GM19035 (cell line): Measurements from ENCODE around the gene TENT5A.
"Not testable (repeated sequence)": the region's sequence is repeated elsewhere in the genome, so short reads cannot be mapped to it uniquely, and the experiment has no call there.

Experiments used
- ATAC-seq: cut with Tn5 transposase; IDR thresholded peaks from one replicate; pipeline ENCODE4 v1.9.1; 2021; ENCODE audit not compliant: unreplicated experiment

Gene TENT5A

DNA sequence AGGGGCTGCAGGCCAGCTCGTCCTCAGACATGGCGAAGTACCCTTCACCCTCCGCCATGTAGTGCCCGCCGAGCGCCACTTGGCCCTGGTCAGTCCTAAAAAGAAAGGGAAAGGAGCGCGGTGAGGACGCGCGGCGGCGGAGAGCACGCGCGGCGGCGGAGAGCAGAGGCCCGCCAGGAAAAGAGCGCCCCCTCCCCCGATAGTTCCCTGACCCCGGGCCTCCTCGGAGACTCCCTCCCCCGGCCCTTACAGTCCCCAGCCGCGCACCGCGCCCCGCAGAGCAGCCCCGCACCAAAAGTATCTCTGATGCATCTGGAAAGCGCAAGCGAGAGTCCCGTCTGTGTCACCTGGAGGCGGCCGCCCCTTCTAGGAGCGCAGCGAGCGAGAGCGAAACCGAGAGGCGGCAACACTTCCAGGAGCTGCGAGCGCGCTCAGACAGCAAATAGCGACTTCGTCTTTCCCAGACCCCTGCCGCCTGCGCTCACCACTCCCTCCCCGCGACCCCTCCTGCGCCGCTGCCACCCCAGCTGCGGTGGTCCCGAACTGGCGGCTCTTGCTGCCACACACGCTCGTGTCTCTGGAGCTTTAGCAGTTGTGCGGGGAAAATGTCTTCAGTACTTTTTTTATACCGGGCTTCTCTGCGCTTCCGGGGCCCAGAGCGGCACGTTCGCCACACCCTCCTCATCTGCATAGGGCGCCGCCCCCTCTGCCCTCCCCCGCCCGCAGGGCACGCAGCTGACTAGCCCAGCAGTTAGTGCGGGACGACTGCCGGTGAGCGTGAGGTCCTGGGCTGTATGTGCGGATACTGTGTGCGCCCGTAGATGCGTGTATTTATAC is at the start of gene TENT5A:
TSS of gene TENT5A (minus strand) at position 598 of the 837 bp plus-strand sequence. CDS start at position 58, 540 bp downstream.
- peak; percentile 69 for ATAC-seq

DNA sequence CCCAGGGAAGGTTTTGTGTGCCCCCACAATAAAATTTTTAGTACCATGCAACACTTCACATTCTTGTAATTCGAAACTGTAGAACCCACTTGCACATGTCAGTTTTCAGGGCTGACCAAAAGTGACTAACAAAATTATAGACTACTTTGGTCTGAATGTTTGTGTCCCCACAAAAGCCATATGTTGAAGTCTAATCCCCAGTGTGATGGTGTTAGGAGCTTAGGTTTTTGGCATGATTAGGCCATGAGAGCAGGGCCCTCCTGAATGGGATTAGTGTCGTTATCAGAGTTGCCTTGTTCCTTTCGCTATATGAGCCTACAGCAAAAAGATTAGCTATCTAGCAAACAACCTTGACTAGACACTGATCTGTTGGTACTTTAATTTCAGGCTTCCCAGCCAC is 49.0 kb upstream of the TENT5A start:
- ATAC-seq, result no peak

DNA sequence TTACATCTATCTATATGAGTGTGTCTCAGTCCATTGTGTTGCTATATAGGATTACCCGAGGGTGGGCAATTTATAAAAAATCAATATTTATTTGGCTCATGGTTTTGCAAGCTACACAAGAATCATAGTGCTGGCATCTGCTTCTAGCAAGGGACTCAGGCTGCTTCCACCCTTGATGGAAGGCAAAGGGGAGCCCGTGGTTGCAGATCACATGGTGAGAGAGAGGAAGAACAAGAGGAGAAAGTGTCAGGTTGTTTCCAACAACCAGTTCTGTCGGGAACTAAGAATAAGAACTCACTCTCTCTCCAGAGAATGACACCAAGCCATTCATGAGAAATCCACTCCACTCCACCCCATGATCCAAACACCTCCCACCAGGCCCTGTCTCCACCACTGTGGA is 48.2 kb upstream of the TENT5A start:
- no peak for ATAC-seq

DNA sequence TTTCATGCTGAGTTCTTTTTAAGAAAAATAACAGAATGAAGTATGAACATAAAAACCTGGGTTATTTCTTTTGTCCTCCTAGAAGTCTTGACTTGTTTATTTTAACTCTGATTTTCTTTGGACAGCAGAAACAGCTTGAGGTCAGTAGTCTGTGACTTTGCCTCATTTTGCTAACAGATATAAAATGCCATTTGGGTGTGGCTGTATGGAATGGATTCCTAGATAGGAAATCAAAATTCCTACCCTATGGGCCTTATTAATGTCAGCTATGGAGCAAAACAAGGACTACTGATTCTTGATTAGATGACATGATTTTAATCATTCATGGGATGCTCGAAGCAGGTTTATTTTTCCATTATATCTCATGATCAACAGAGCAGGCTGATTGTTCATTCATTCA is 46.8 kb upstream of the TENT5A start:
- no peak for ATAC-seq

DNA sequence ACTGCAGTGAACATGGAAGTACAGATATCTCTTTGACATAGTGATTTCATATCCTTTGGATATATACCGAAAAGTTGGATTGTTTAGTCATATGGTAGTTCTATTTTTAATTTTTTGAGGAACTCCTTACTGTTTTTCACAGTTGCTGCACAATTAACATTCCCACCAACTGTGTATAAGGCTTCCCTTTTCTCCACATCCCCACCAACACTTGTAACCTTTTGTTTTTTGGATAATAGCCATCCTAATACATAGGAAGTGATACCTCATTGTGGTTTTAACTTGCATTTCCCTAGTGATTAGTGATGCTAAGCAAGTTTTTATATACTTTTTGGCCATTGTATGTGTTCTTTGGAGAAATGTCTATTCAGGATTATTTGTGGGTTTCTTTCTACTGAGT is 45.1 kb upstream of the TENT5A start:
- ATAC-seq, result no peak

DNA sequence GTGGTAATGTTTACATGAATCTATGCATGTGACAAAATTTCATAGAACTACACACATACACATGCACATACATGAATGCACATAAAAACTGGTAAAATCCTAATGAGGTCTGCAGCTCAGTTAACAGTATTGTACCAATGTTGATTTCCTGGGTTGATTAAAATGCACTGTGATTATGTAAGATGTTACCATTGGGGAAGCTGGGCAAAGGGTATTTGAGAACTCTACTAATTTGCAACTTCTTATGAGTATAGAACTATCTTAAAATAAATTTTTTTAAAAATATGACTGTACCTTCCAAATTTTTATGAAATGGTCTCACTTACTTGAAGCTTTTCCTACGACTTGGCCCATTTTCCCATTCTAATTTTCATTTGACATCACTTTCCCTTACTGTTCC is 43.4 kb upstream of the TENT5A start:
- no peak for ATAC-seq

DNA sequence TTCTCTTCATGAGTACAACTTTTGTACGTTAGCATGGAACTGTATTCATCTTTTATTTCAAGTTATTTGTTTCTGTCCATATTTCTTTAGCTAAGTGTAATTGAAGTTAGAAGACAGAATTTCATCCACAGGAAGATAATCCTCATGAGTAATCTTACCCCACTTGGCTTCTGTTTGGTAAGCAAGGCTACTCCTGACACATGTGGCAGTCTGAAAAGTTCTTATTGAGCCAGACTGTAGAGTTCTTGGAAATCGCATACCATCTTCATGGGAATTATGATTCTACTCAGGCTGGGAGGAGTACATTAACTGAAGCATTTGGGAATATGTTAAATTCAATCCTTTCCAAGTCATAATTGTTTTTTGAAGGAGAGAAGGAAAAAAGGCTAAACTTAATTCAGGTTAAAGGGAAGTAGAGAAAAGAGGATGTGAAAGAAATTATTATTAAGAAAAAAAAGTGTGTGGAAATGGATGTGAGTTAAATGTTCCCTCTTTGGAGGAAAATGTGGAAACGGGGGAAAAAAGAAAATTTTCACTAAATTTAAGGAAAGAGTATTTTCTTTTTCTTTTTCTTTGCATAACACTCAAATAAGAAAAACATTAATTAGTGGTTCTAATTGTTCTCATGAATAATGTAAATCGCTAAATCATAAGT is 41.5 kb upstream of the TENT5A start:
- no peak for ATAC-seq

DNA sequence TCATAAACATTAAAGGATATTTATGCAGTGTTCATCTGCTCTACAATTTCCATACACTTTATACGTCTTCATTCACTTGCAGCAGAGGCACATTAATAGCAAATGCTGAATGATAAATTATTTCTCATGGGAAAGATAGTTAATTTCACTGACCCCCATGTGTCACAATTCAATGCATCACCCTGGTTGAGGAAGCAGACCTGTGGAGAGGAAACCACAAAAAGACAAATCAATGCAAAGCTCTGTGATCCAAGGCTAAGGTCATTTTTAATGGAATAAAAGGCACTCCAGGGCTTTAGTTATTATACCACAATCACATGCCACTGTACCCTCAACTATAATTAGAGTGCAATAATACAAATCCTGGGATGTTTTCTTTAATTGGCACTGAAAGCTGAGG is 40.3 kb upstream of the TENT5A start:
- no peak for ATAC-seq

DNA sequence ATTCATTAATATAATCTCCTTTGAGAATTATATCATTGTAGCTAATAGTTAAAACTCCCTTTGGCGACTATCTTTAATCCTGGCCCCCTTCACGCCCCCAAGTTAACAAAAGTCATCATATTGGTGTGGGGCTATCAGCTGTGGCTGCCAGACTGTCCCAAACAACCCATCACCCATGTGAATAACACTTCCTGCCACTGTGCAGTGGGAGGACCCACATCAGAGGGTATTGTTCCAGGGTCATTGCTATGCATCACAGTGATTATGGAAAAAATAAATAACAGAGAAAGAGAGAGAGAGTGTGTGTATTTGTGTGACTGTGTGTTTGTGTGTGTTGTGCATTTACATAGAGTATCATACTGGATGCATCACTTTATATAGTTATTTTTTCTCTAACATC is 39.3 kb upstream of the TENT5A start:
- ATAC-seq, result no peak

DNA sequence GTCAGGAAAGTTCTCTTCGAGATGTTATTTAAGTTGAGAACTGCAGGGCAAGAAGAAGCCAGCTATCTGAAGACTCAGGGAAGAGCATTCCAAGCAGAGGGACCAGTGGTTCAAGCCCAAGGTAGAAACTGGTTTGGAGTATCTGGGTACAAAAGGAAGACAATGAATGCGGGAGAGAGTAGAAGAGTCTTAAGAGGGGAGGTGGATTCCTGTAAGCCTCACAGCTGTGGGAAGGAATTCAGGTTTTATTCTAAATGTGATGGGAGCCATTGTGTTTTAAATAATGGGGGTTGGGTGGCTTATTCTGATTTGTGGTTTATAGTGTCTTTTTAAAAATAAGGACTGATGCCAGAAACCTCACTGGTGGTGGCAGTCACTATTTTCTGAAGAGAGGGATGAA is 37.6 kb upstream of the TENT5A start:
- no peak for ATAC-seq

DNA sequence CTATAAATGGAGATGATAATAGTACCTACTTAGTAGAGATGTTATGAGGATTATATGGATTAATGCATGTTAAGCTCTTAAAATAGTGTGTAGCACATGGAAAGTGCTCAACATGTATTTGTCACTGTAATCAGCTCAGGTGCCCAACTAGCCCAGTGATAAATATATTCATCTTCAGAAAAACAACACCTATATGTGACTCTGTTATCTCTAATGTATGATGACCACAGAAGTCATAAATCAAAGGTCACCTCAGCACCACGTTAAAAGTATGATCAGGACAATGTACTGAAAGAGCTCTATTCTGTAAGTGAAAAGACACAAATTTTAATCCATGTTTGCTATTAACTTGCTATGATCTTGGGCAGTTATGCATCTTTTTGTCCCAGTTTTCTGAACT is 36.8 kb upstream of the TENT5A start:
- ATAC-seq, result no peak

DNA sequence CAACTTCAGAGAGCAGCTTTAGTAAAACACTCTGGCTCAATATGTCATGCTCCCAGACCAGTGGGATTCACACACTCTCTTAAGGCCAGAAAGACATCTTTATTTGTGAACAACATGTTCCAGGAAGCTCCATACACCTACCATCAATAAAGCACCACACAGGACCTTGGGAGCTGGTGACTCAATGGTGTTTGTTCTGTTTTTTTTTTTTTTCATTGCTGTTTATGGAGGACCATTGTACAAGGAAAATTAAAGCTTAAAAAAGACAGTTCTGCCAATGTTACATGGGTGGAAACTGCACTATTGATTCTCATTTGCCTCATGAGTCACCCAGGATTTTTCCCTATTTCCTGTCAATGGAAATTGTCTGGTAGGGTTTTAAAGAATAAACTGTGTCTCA is 36.3 kb upstream of the TENT5A start:
- ATAC-seq, result no peak

DNA sequence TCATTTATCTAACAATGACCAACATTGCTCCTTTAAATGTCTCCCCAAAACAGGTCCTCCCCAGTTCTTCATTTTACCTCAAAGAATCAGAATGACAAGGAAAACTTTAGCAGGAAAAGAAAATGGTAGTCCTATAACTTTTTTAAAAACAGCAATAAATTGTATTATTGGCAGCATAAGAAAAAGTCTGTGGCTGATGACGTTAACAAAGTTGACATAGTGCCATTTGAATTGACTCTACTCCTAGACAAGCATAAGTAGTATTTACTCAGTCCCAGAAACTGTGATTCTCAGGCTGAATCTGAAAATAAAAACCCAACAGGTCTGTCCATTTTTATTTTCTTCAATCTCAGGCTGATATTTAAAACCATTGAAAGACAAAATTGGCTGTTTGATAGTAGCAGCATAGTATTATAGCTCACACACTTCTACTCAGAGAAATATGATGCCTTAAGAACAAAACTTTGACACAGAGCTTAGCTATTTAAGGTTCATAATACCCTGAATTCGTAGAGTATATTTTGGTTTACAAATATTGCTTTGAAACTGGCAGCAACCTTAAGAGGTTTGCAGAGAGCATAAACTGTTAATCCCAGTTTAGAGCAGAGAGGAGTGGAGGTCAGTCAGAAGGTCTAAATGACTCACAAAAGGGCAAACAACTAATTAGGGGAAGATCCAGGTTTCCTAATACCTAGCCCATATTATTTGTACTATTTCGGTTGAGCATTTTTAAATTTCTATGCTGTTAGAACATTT is 35.0 kb upstream of the TENT5A start:
- no peak for ATAC-seq

DNA sequence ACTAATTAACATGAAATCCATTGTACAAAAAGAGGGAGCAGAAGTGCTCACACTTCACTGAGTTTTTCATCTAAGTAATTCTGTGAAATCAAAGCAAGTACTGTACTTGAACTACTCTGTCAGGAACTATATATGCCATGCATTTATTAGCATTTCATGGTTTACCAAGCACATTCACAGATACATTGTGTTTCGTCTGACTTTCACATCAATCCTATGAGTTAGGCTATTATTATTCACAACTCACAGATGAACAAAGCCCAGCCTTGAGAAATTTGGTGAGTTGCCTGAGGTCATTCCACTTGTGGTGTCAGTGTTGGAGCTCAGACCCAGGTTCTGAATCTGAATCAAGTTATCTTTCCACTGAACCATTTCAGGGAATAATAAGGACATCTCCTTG is 33.7 kb upstream of the TENT5A start:
- ATAC-seq, result no peak

DNA sequence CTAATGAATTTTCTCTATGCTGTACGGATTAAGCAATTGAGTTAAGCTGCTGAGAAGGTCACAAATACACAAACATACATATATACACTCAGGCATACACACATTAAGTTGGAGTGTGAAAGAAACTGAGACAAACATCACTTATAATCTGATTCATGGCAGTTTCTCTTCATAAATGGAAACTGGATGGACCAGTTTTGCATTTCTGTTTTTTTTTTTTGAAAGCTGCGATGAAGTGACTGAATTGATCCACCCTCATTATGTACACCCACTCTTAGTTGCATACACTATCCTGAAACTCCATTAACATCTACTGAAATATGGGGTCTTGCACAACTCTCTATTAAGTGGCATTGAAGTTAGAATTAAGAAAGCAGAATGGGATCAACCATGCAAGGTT is 32.9 kb upstream of the TENT5A start:
- no peak for ATAC-seq

DNA sequence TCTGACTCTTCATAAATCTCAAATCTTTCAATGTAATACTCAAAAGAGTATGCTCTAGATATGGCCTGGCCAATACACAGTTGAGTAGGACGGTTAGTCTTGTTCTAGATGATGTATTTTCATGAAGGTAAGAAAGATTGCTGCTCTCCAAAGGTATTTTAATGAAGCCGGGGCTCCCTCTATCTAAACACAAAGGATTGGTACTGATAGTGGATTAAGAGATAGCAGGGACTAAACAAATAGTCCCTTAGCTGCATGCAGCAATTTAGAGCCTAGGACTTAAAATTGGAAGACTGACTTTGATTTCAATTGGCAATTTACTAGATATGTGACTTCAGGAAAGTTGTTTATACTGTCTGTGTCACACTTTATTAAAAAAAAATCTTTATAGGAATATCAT is 31.4 kb upstream of the TENT5A start:
- ATAC-seq, result no peak

DNA sequence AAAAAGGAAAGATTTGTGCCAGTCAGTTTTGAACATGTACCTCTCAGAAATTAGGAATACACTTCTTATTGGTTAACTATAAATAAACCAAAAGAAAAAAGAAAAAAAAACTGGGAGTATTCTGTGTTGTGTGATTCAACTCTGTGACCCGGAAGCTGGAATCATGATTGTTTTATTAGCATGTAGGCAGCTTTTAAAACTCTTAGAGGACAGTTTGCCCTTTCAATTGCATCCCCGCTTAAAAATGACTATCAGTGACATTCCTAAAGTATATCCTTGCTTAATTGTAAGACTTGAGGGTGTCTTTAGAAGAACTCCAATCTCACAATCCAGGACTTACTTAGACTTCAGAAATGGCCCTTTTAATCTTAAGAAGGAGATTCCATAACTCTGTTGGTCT is 29.1 kb upstream of the TENT5A start:
- no peak for ATAC-seq

DNA sequence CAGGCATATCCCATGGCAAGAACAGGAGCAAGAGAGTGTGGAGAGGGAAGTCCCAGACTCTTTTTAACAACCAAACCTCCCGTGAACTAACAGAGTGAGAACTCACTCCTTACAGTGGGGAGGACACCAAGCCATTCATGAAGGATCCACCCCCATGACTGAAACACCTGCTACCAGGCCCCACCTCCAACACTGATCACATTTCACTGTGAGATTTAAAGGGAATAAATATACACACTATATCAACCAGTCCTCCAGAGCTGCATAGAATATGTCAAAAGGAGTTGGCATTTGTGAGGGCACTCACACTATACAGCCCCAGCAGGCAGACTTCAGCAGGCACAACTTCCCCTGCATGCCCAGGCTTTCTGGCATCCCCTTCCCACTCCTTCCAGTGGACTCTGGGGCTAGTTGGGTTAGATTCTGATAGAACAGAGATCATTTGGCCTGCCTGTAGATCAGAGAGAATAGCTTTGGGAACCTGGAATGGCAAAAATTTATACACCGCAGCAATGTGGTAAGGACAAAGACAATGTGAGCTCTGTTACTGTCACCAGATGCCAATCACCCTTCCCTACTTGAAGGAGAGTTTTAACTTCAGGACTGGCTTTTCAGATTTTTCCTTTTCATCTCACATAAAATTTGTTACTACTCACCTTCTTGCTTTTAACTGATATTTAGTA is 25.2 kb upstream of the TENT5A start:
- ATAC-seq, result no peak

DNA sequence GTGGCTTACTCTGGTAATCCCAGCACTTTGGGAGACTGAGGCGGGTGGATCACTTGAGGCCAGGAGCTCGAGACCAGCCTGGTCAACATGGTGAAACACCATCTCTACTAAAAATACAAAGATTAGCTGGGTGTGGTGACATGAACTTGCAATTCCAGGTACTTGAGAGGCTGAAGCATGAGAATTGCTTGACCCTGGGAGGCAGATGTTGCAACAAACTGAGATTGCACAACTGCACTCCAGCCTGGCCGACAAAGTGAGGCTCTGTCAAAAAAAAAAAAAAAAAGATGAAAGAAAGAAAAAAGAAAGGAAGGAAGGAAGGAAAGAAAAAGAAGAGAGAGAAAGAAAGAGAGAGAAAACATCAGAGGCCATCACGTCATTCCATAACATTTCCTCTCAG is 23.7 kb upstream of the TENT5A start:
- ATAC-seq, result not testable (repeated sequence)

DNA sequence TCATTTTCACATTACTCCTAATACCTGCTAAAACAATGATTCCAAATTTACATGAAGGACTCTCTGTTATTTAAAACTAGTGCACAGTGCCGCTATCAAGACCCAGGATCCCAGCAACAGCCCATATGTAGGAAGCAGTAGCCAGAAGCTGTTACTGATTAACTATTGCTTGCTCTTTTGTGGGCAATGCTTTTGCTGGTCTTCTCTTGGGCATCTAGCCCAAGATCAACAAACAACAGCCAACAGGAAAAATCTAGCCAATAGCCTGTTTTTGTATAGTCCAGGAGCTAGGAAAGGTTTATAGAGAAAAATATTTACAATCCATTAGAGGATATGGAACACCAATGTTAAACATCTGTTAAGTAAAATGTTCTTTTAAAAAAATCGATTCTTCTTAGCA is 22.1 kb upstream of the TENT5A start:
- ATAC-seq, result no peak

DNA sequence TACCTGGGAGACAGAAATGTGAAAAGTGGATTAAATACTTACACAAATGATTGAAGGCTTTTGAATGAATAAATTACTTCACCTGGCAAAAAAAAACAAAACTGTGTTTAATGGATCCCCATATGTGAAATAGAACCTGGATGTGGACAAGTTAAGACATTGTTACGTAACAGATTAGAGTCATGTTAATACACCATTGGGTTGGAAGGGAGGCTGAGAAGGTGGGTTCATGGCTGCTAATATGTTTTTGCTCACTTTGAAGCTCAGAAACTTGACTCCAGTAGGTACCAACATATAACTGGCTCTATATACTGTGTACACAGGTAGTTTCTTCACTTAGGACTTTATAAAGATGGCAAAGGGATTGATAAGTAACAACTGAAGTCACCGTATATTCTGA is 21.4 kb upstream of the TENT5A start:
- ATAC-seq, result no peak
